CD4-positive, alpha-beta T cell treated with Interleukin-4 for 1 hour (primary cell): ENCODE results near the gene NUDT13.

Experiments used
- DNase-seq, 2 donors: peaks; one replicate each; pipeline ENCODE4 v3.0.0-alpha.2; 2020 to 2022

The NUDT13 gene

DNA sequence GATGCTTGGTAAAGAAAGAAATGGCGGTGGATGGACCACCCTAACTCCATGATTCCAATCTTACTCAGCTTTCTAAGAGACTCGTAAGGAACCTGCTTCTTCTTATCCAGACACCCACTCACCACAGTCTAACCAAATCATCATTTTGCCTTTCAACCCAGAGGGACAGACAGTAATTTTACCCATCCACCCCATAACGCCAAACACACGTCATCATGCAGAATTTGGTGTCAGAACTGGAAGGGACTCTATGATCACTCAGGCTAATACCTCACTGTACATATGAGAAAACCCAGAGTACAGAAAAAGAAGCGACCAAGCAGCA is 57.2 kb downstream of the NUDT13 start:
- peak in 1 of 2 donors; percentile 25 for DNase-seq

DNA sequence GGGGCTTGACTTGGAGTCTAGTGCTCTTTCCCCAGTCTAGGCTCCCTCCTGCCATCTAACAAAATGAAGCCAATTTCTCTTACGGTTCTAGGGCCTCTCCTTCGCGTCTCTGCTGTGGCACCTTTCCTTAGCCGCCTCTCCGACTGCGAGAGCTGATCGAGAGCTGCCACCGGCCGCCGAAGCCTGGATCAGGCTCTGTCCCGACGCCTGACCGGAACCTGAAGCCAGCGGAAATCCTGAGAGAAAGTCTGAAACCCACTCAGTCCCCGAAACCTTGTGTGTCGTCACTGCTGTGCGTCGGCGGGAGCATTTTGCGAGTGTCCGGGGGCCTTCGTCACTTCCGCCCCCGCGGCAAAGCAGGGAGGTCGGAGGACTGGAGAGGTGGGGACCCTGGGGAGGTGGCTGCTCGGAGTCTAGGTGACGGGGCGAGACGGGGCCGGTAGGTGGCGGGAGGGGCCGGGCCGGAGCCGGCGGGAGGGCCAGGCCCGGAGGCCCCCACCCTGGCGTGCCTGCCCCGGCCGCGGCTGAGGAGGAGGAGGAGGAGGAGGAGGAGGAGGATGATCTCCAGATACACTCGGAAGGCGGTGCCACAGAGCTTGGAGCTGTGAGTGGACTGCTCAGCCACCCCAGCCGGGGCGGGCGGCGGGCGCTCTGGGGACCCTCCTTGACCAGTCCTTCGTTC is 57.7 kb downstream of the NUDT13 start, which contains the start of the genes ECD and FAM149B1:
Gene ECD (minus strand): TSS at position 226 of the 682 bp plus-strand sequence. CDS start 4,071 bp downstream, outside the sequence.
Gene FAM149B1 (plus strand): TSS at position 337 of the 682 bp plus-strand sequence. CDS start 221 bp downstream, at position 558.
- DNase-seq = peak; percentile 93

DNA sequence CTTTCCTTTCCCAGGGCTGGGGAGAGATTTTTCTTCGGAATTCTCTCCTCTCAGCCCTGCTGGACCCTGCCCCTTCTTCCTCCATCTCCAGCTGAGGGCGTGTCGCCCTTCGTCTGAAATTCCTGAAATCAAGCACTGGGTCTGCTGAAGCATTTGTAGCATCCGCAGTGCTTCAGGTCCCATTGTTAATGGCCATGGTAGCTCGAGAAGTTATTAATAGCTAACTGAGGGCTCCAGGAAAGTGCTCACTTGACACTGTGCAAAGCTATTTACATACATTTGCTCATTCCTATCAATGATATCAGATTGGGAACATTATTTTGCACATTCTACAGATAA is 58.2 kb downstream of the NUDT13 start:
- no peak for DNase-seq

DNA sequence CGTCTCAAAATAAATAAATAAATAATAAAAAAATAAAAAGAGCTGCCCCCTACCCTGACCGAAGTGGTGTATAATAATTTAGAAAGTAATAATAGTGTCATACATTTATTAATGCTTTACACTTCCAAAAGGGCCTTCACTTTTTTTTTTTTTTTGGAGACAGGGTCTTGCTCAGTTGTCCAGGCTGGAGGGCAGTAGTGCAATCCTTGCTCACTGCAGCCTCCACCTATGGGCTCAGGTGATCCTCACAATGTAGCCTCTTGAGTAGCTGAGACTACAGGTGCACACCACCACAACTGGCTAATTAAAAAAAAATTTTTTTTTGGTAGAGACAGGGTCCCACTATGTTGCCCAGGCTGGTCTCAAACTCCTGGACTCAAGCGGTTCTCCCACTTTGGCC is 59.1 kb downstream of the NUDT13 start:
- DNase-seq = no peak

DNA sequence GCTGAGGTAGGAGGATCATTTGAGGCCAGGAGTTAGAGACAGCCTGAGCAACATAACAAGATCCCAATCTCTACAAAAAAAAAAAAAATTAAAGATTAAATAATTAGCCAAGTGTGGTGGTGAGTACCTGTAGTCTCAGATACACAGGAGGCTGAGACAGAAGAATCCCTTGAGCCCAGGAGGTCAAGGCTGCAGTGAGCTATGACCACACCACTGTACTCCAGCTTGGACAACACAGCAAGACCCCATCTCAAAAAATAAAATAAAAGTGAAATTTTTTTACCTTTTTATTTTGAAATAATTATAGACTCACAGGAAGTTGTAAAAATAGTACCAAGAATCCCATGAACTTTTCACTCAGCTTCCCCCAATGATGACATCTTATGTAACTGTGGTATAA is 62.6 kb downstream of the NUDT13 start:
- no peak for DNase-seq

DNA sequence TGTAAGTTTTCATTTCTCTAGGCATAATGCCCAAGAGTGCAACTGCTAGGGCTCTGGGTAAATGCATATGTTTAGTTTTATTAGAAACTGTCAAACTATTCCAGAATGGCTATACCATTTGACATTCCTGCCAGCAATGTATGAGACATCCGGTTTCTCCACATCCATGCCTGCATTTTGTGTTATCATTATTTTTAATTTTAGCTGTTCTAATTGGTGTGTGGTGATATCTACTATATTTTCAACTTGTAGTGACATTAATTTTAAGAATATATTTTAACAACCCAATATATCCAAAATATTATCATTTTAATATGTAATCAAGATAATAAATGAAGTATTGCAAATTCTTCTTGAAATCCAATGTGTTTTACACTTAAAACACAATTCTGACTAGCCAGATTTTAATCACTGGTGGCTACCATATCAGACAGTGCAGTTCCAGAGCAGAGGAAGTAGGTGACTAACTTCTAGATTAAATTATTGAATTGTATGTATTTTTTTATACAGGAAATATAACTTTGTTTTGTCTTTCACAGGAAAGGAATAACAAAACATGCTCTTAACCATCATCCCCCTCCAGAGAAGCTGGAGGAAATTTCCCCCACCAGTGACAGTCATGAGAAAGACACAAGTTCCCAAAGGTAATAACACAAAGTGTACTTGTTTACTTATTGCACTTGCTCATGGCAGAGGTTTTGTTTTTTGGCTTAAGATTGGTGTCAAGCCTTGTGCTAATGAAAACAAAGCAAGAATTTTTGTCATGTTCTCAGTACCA is 64.1 kb downstream of the NUDT13 start:
- DNase-seq = no peak
